Bronchial epithelial cell (primary cell): ENCODE data around the gene DHX58. TPM values are rescaled to one million over a fixed set of nuclear protein-coding genes. Genes with fewer than 3 reads are reported as not detected.
A peak's percentile ranks its signal among the peaks of the same experiment; 100 is the strongest.

ENCODE experiments used
- DNase-seq: peaks from one replicate; pipeline ENCODE4 v3.0.0-alpha.2; 2010; ENCODE audit warnings: low read depth
- FAIRE-seq: peaks from 2 replicates; lab custom pipeline; 2011; peaks lifted over from hg19 to GRCh38; lab: Jason Lieb, UNC
- H3K27me3 ChIP-seq: 2 replicates; pipeline ENCODE4 v1.5.1; 2011; ENCODE audit warnings: low read length; ENCODE audit not compliant: control insufficient read depth, insufficient read depth
- H3K36me3 ChIP-seq: 2 replicates; pipeline ENCODE4 v1.5.1; 2011; ENCODE audit warnings: low read length; ENCODE audit not compliant: control insufficient read depth, insufficient read depth
- H3K4me3 ChIP-seq: 2 replicates; pipeline ENCODE4 v1.5.1; 2011; ENCODE audit warnings: mild to moderate bottlenecking, low read depth, low read length, control low read depth
- CTCF ChIP-seq: IDR thresholded peaks from 2 replicates; pipeline ENCODE4 v1.5.1; 2011; ENCODE audit warnings: mild to moderate bottlenecking, moderate library complexity, low read length, control low read depth, inconsistent platforms; ENCODE audit not compliant: insufficient read depth, severe bottlenecking
- total RNA-seq: library from RNA; depleted of rRNA; stranded (reverse); fragments of >200 nt; gene quantifications from 2 replicates; pipeline ENCODE4 v1.2.1, GENCODE V29; 2014

The DHX58 gene
- total RNA-seq, 1 donor from 2014 or later, result 5.0 TPM

DNA sequence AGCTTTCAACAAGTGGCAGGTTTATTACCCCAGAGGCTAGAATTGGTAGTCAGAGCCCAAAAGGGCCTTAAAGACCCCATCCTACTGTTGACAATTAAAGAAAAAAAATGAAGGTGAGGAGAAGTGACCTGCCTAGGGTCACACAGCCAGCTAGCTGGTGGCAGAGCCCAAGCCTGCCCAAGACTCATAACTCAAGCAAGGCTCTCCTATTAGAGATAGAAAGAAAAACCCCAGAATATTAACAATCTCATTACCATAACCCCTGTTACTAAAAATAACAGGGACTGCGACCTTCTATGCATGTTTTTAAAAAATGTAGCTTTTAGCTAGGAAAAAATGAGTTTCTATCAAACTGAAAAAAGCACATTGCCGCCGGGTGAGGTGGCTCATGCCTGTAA lies 24.1 kb upstream of the DHX58 start:
- DNase-seq (no peak), FAIRE-seq (no peak)
- no peak for TF ChIP-seq CTCF
- Histone ChIP-seq H3K4me3 (no peak overlapping the region), H3K27me3 (no peaks in the 10 kb centered on the region), H3K36me3 (peaks cover 7% of the 10 kb centered on the region)

- Histone ChIP-seq H3K36me3 (peaks cover 6% of the 10 kb centered on the region), H3K4me3 (no peak overlapping the region)
- peak; percentile 90 for FAIRE-seq
Observed at GRCh38 chr17:42135664-42136653, 23.4 kb upstream of the DHX58 start.

GRCh38 chr17:42135151-42135550 lies 22.6 kb upstream of the DHX58 start:
- DNase-seq, result no peak
- no peak overlapping the region for H3K4me3 ChIP-seq
- no peak for TF ChIP-seq CTCF
- H3K27me3 ChIP-seq, result no peaks in the 10 kb centered on the region
- peaks cover 10% of the 10 kb centered on the region for H3K36me3 ChIP-seq
- no peak for FAIRE-seq

More at GRCh38 chr17:42135664-42136653, 23.4 kb upstream of the DHX58 start:
- peak; percentile 88 for DNase-seq
- H3K27me3 ChIP-seq, result no peaks in the 10 kb centered on the region
- no peak for TF ChIP-seq CTCF

DNA sequence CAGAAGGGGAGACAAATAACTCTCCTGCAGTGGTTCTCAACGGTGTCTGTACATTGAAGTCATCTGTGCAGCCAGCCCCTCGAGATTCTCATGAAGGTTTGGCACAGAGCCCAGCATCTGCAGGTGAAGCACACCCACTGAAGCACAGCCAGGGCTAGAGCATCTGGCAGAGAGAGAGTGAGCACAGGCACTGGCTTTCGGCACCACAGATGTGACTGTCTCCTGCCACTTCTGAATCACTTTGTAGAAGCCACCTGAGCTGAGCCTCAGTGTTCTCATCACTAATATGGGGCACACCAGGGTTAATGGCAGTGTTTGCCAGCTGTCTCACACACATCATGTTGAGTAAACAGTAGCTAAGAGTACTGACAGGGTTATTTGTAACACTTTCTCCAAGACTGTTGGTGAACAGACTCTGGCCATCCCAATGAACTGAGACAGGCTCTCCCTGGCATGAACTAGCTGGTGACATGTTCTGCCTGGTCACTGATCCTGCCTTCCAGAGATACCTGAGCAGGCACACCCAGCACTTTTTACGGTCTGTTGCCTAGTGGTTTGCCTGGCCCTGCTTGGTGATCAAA lies 21.0 kb upstream of the DHX58 start:
- TF ChIP-seq CTCF, result no peak
- peak; percentile 27 for DNase-seq
- FAIRE-seq, result peak; percentile 7
- Histone ChIP-seq H3K36me3 (peaks cover 24% of the 10 kb centered on the region), H3K4me3 (no peak overlapping the region), H3K27me3 (no peaks in the 10 kb centered on the region)

DNA sequence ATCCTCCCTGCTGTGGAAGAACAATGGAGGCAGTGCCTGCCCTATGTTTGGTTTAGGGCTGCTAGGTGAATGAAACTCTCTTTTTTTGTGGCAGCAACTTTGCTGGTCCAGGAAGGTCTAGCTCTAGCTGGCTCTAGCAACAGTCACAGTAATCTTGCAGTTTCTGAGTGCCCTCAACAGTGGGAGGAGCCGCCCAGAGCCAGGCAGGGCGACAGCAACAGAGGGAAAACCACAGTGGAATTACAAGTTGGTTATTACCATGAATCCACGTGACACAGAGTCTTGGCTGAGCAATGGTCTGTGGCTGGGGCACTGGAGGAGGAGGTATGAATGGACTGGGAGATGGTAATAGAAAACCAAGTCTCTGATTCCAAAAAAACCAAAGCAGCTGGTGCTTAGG lies 20.4 kb upstream of the DHX58 start:
- FAIRE-seq, result no peak
- Histone ChIP-seq H3K27me3 (no peaks in the 10 kb centered on the region), H3K36me3 (peaks cover 27% of the 10 kb centered on the region), H3K4me3 (no peak overlapping the region)
- TF ChIP-seq CTCF, result no peak
- peak; percentile 61 for DNase-seq
